T47D (cell line): ENCODE data around the gene OR10G6.

Source experiments
- DNase-seq, 2 experiments: peaks; one replicate each; pipeline versions ENCODE4 v3.0.0 to v3.0.0-alpha.2; 2011 to 2012; ENCODE audit warnings: low read depth in 1 of 2, low spot score in 1 of 2
- JUND ChIP-seq: IDR thresholded peaks from 2 replicates; pipeline ENCODE4 v1.6.1; 2012; ENCODE audit warnings: low read depth
- in situ Hi-C: cut with HindIII; loops from 2 replicates; pipeline ENCODE4 v1.10.0; 2016; ENCODE audit warnings: low sequenced_read_pairs, low pct_unique_long_range_greater_than_20kb

OR10G6 gene

GRCh38 chr11:123945132-123945531 lies 49.8 kb downstream of the OR10G6 start:
- no peak for TF ChIP-seq JUND
- in situ Hi-C loops, result no loop called here
- no peak for DNase-seq
